Fibroblast of lung (primary cell): ENCODE measurements around the gene SLC9A1. TPM values are rescaled to one million over a fixed set of nuclear protein-coding genes. Genes with fewer than 3 reads are reported as not detected.
A peak's percentile ranks its signal among the peaks of the same experiment; 100 is the strongest.
"Not testable (repeated sequence)": the region's sequence is repeated elsewhere in the genome, so short reads cannot be mapped to it uniquely, and the experiment has no call there.

Experiments used
- DNase-seq, 2 donors: peaks; one replicate each; pipeline versions ENCODE4 v3.0.0 to v3.0.0-alpha.2; 2010; ENCODE audit warnings: low read depth in 2 of 2
- H2AFZ ChIP-seq: 2 replicates; pipeline ENCODE4 v1.5.1; 2012; ENCODE audit warnings: low read length, control low read depth, inconsistent platforms
- H3K27ac ChIP-seq: 2 replicates; pipeline ENCODE4 v1.5.1; 2011; ENCODE audit warnings: low read length, control low read depth; ENCODE audit not compliant: insufficient read depth
- H3K27me3 ChIP-seq: 2 replicates; pipeline ENCODE4 v1.5.1; 2011; ENCODE audit warnings: mild to moderate bottlenecking, low read length; ENCODE audit not compliant: control insufficient read depth, insufficient read depth
- H3K36me3 ChIP-seq: 2 replicates; pipeline ENCODE4 v1.5.1; 2011; ENCODE audit warnings: low read length; ENCODE audit not compliant: control insufficient read depth, insufficient read depth
- H3K4me1 ChIP-seq: 2 replicates; pipeline ENCODE4 v1.5.1; 2011; ENCODE audit warnings: low read length; ENCODE audit not compliant: control insufficient read depth, insufficient read depth; ENCODE audit errors: extremely low read depth
- H3K4me2 ChIP-seq: 2 replicates; pipeline ENCODE4 v1.5.1; 2011; ENCODE audit warnings: low read length, control low read depth; ENCODE audit not compliant: insufficient read depth; ENCODE audit errors: extremely low read depth
- H3K4me3 ChIP-seq, 4 experiments: fragments of 200-600 bp in 1 of 4; sonication (generic) in 1 of 4; replicated peaks in 1 of 4; 2 replicates each; pipeline ENCODE4 v1.5.1; 2011 to 2016; ENCODE audit warnings: low read length in 4 of 4, low read depth in 3 of 4, mild to moderate bottlenecking in 3 of 4, control low read depth in 2 of 4, inconsistent platforms in 1 of 4, mixed read lengths in 1 of 4; ENCODE audit not compliant: insufficient read depth in 1 of 4; ENCODE audit errors: control extremely low read depth in 1 of 4
- H3K79me2 ChIP-seq: 2 replicates; pipeline ENCODE4 v1.5.1; 2012; ENCODE audit warnings: mild to moderate bottlenecking, low read length, inconsistent platforms; ENCODE audit not compliant: control insufficient read depth, insufficient read depth
- H3K9ac ChIP-seq: 2 replicates; pipeline ENCODE4 v1.5.1; 2011; ENCODE audit warnings: mild to moderate bottlenecking, low read length, control low read depth; ENCODE audit not compliant: insufficient read depth
- H3K9me3 ChIP-seq: 2 replicates; pipeline ENCODE4 v1.5.1; 2012; ENCODE audit warnings: low read depth, low read length; ENCODE audit not compliant: control insufficient read depth, insufficient read depth
- H4K20me1 ChIP-seq: 2 replicates; pipeline ENCODE4 v1.5.1; 2011; ENCODE audit warnings: low read length; ENCODE audit not compliant: control insufficient read depth, insufficient read depth; ENCODE audit errors: extremely low read depth
- CTCF ChIP-seq, 2 donors: IDR thresholded peaks in 1 of 2; conservative IDR thresholded peaks in 1 of 2; 1 replicate in 1 of 2; 2 replicates in 1 of 2; pipeline ENCODE4 v1.5.1; 2011 to 2012; ENCODE audit warnings: low read length in 2 of 2, control low read depth in 1 of 2, inconsistent platforms in 1 of 2, low read depth in 1 of 2, mild to moderate bottlenecking in 1 of 2
- EZH2 ChIP-seq: IDR thresholded peaks from 2 replicates; pipeline ENCODE4 v1.5.1; 2012; ENCODE audit warnings: low read length, control low read depth, mild to moderate bottlenecking; ENCODE audit errors: missing control alignments
- polyA plus RNA-seq, 2 donors: library from polyadenylated mRNA; depleted of rRNA in 1 of 2; stranded (reverse) in 1 of 2; unstranded in 1 of 2; fragments of >200 nt; gene quantifications; 2 replicates each; pipeline ENCODE4 v1.2.1, GENCODE V29; 2011 to 2012; ENCODE audit warnings: missing spikeins in 1 of 2
- total RNA-seq: library from RNA; depleted of rRNA; stranded (reverse); fragments of >200 nt; gene quantifications from 2 replicates; pipeline ENCODE4 v1.2.1, GENCODE V29; 2014

SLC9A1 gene
- total and polyA plus RNA-seq, 2 donors (not counting 1 experiment from before 2014, with no cell fraction given): 4.9 to 10.4 TPM

GRCh38 chr1:27193194-27193593 is 38.3 kb upstream of the SLC9A1 start:
- Histone ChIP-seq H3K79me2 (no peaks in the 10 kb centered on the region), H3K9ac (no peak overlapping the region), H4K20me1 (no peaks in the 10 kb centered on the region), H3K4me3 (no peak overlapping the region), H3K27me3 (no peaks in the 10 kb centered on the region), H3K4me1 (peaks cover 7% of the 10 kb centered on the region), H3K27ac (no peak overlapping the region), H3K9me3 (no peaks in the 10 kb centered on the region), H3K4me2 (no peak overlapping the region), H3K36me3 (no peaks in the 10 kb centered on the region), H2AFZ (no peak overlapping the region)
- TF ChIP-seq CTCF (conservative IDR thresholded peaks at IDR 0.05 in 1 of 2, IDR thresholded peaks at IDR 0.05 in 1 of 2; ENCODE audit: low read depth in 1 of 2, low read length in 2 of 2): no peak
- no peak for TF ChIP-seq EZH2
- no peak for DNase-seq

- no peak for TF ChIP-seq EZH2
- TF ChIP-seq CTCF (conservative IDR thresholded peaks at IDR 0.05 in 1 of 2, IDR thresholded peaks at IDR 0.05 in 1 of 2; ENCODE audit: low read depth in 1 of 2, low read length in 2 of 2): no peak
- peak in 1 of 2 donors; percentile 24 for DNase-seq
- H2AFZ ChIP-seq: no peak overlapping the region
- no peak overlapping the region for H3K9ac ChIP-seq
- no peaks in the 10 kb centered on the region for H3K36me3 ChIP-seq
- H3K79me2 ChIP-seq: no peaks in the 10 kb centered on the region
- H3K4me1 ChIP-seq: peaks cover 7% of the 10 kb centered on the region
- H3K27ac ChIP-seq: no peak overlapping the region
- no peaks in the 10 kb centered on the region for H3K27me3 ChIP-seq
- H4K20me1 ChIP-seq: no peaks in the 10 kb centered on the region
- H3K4me3 ChIP-seq: no peak overlapping the region
- no peaks in the 10 kb centered on the region for H3K9me3 ChIP-seq
- H3K4me2 ChIP-seq: no peak overlapping the region
Observed at GRCh38 chr1:27192039-27192529, 37.2 kb upstream of the SLC9A1 start.

- H4K20me1 ChIP-seq, H3K4me2 ChIP-seq, H3K4me3 ChIP-seq, H3K79me2 ChIP-seq, H3K27me3 ChIP-seq, H3K9me3 ChIP-seq, DNase-seq, H3K36me3 ChIP-seq, H3K9ac ChIP-seq, H2AFZ ChIP-seq, H3K27ac ChIP-seq, H3K4me1 ChIP-seq: not testable (repeated sequence)
Observed at GRCh38 chr1:27184665-27185064, 29.7 kb upstream of the SLC9A1 start.
